Tibial nerve (tissue), 3 donors: ENCODE data around the gene SDK1.

Experiments used
- POLR2A ChIP-seq, 2 donors: fragments of 450-650 bp; IDR thresholded peaks; one replicate each; pipeline ENCODE4 v1.6.1; 2017; ENCODE audit warnings: antibody characterized with exemption in 2 of 2, mild to moderate bottlenecking in 2 of 2, moderate library complexity in 2 of 2
- TF ChIP-seq, protein P1 (sequence below), 5 experiments: fragments of 200-600 bp in 3 of 5; fragments of 450-650 bp in 2 of 5; sonication (generic) in 3 of 5; IDR thresholded peaks; one replicate each; pipeline ENCODE4 v1.5.1; 2016 to 2019; ENCODE audit warnings: antibody characterized with exemption in 5 of 5, mild to moderate bottlenecking in 3 of 5, moderate library complexity in 2 of 5

DNA sequence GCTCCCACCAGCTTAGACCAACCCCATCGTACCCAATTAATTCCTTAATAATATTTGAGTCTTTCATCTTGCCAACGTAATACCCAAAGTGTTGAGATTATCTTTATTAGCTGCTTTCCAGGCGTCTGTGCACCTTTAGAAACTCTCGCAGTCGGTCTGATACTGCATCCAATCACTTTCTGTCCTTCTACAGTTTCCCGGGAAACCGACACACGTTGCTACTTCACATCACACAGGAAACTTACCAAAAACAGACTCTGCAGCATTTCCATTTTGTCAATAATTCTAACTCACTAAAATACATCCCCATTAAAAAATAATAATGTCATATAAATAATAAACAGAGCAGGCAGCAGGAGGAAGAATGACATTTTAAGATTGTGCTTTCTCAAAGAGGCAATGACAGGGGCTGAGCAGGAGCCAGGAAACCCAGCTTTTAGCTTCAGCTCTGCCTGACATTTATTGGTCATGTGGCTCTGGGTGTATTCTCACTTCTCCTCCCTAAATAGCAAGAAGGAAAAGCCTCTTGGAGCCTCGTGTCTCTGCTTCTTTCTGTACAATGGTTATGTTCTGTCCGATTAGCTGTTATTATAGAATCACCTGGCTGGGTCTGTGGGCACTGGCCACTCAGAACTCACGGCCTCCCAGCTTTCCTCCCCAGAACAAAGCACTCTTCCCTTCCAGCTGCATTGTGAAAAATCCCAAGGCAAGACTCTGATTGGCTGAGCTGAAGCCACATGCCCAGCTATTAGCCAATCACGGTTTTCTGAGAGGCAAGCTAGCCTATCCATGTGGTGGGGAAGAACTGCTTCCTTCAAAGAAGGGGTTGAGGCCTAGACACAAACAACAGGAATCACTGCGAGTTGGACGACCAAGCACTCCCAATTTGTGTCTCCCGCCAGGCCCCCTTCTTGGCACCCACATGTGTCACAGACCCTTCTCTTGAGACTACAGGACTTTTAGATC is 956.4 kb downstream of the SDK1 start:
- TF ChIP-seq, protein P1, sequence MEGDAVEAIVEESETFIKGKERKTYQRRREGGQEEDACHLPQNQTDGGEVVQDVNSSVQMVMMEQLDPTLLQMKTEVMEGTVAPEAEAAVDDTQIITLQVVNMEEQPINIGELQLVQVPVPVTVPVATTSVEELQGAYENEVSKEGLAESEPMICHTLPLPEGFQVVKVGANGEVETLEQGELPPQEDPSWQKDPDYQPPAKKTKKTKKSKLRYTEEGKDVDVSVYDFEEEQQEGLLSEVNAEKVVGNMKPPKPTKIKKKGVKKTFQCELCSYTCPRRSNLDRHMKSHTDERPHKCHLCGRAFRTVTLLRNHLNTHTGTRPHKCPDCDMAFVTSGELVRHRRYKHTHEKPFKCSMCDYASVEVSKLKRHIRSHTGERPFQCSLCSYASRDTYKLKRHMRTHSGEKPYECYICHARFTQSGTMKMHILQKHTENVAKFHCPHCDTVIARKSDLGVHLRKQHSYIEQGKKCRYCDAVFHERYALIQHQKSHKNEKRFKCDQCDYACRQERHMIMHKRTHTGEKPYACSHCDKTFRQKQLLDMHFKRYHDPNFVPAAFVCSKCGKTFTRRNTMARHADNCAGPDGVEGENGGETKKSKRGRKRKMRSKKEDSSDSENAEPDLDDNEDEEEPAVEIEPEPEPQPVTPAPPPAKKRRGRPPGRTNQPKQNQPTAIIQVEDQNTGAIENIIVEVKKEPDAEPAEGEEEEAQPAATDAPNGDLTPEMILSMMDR (IDR thresholded peaks at IDR 0.05) = no peak
- TF ChIP-seq POLR2A (IDR thresholded peaks at IDR 0.05) = no peak
